MCF 10A (cell line): ENCODE data around the gene NELFCD. TPM values are rescaled to one million over a fixed set of nuclear protein-coding genes. Genes with fewer than 3 reads are reported as not detected.
A peak's percentile ranks its signal among the peaks of the same experiment; 100 is the strongest.

Experiments
- BruUV-seq: library from RNA; stranded (reverse); fragments of 400-500 nt; replicated peaks from 2 replicates; lab custom pipeline; 2021; lab: Mats Ljungman, UMichigan
- CTCF ChIA-PET: fragments of 300-600 bp; sonication (Branson Sonifier 250); formaldehyde crosslinking; extraction: SDS; loops from one replicate; lab custom pipeline; 2021; ENCODE audit warnings: antibody characterized with exemption, inconsistent platforms; lab: Yijun Ruan, JAX
- POLR2A ChIA-PET: fragments of 300-600, 350-650 bp; sonication (Branson Sonifier 250); formaldehyde crosslinking; extraction: SDS; loops from one replicate; lab custom pipeline; 2020; ENCODE audit warnings: antibody characterized with exemption, inconsistent platforms; lab: Yijun Ruan, JAX
- DNase-seq: peaks from one replicate; pipeline ENCODE4 v3.0.0-alpha.2; 2018; ENCODE audit not compliant: unreplicated experiment
- H3K27ac Mint-ChIP-seq: one replicate; pipeline ENCODE4 v1.8.0; 2022; ENCODE audit warnings: mild to moderate bottlenecking, low read depth, mixed read lengths; ENCODE audit not compliant: unreplicated experiment
- H3K27me3 Mint-ChIP-seq: one replicate; pipeline ENCODE4 v1.8.0; 2022; ENCODE audit warnings: mixed read lengths; ENCODE audit not compliant: insufficient read depth, unreplicated experiment
- H3K36me3 Mint-ChIP-seq: one replicate; pipeline ENCODE4 v1.8.0; 2022; ENCODE audit warnings: mild to moderate bottlenecking, moderate library complexity, mixed read lengths; ENCODE audit not compliant: insufficient read depth, unreplicated experiment
- H3K4me1 Mint-ChIP-seq: one replicate; pipeline ENCODE4 v1.8.0; 2022; ENCODE audit warnings: mixed read lengths; ENCODE audit not compliant: insufficient read depth, unreplicated experiment
- H3K4me3 Mint-ChIP-seq: one replicate; pipeline ENCODE4 v1.8.0; 2022; ENCODE audit warnings: mild to moderate bottlenecking, moderate library complexity, mixed read lengths; ENCODE audit not compliant: unreplicated experiment
- H3K9me3 Mint-ChIP-seq: one replicate; pipeline ENCODE4 v1.8.0; 2022; ENCODE audit warnings: mixed read lengths; ENCODE audit not compliant: unreplicated experiment
- CTCF ChIP-seq: fragments of 200-600 bp; IDR thresholded peaks from one replicate; pipeline ENCODE4 v1.8.0; 2022; ENCODE audit warnings: antibody characterized with exemption, mild to moderate bottlenecking; ENCODE audit not compliant: unreplicated experiment
- intact Hi-C: fragments of 100-400 bp; cut with micrococcal nuclease; formaldehyde crosslinking; loops from 2 replicates; pipeline ENCODE4 v1.14.1; 2022
- total RNA-seq: library from RNA; stranded (reverse); gene quantifications from 2 replicates; pipeline ENCODE4 v1.2.3, GENCODE V29; 2022

The NELFCD gene
- total RNA-seq, 1 experiment from 2014 or later: 79.8 TPM

- no peak overlapping the region for H3K4me3 Mint-ChIP-seq
- no TSS peak for BruUV-seq
These were observed 35.9 kb downstream of the NELFCD start for GRCh38 chr20:59016795-59017492.

DNA sequence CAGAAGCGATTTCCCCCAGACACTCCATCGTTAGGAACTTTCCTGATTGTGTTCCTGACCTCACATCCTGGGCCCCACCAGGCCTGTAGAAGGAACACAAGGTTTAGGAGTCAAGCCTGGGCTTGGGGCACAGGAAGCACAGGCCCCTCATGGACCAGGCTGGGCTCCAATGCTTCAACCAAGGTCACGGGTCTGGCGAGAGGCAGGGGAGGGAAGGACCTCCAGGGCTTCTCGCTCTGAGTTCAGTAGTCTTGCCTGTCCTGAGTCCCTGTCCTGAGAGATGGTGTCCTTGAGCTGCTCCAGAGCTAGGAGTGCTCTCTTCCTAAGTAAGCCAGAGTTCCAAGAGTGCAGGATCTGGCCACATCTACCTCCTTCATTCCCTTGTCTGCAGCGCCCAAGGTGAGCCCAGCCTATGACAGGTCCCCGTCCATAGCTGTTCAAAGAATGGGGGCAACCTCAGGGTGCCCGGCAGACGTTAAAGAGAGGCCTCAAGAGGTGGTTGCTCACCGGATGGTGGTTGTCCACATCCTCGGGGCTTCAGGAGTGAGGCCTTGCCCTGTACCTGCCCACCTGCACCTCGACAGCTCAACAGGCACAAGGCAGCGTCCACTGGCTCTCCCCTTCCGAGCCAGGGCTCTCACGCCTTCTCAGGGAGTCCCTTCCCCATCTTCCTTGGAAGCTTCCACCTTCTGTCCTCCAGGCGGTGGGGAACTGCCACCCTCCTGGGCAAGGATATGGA lies 36.6 kb downstream of the NELFCD start:
- Mint-ChIP-seq H3K4me1 (peaks cover 29% of the 10 kb centered on the region), H3K4me3 (no peak overlapping the region), H3K36me3 (peaks cover 7% of the 10 kb centered on the region), H3K9me3 (no peaks in the 10 kb centered on the region), H3K27me3 (no peaks in the 10 kb centered on the region), H3K27ac (no peak overlapping the region)
- BruUV-seq: no TSS peak
- ChIA-PET CTCF (interaction anchor here (0.7 to 1.4 kb wide), 4 partner anchors 9 to 437 kb away, joined by 3 to 5 read pairs (median 4); partner anchors contain the start of gene ATP5F1E), POLR2A (interaction anchor here (0.6 to 6.5 kb wide), 4 partner anchors 9 to 129 kb away, joined by 3 to 70 read pairs (median 4); partner anchors contain the start of gene ATP5F1E)
- intact Hi-C loops: no loop called here
- TF ChIP-seq CTCF: no peak
- DNase-seq: no peak

More at GRCh38 chr20:59016795-59017492, 35.9 kb downstream of the NELFCD start:
- Mint-ChIP-seq H3K27ac (peak overlapping the region; percentile 75), H3K4me1 (peaks cover 29% of the 10 kb centered on the region), H3K9me3 (no peaks in the 10 kb centered on the region), H3K36me3 (peaks cover under 1% of the 10 kb centered on the region), H3K27me3 (no peaks in the 10 kb centered on the region)
- ChIA-PET POLR2A (interaction anchor here (1.1 to 6.5 kb wide), 3 partner anchors 10 to 128 kb away, joined by 3 to 70 read pairs (median 4); partner anchors contain the start of gene ATP5F1E), CTCF (interaction anchor here (1.4 kb wide), 1 partner anchor 8 kb away, joined by 3 read pairs; no protein-coding TSS in a partner anchor)
- intact Hi-C loops: no loop called here
- no peak for TF ChIP-seq CTCF
- no peak for DNase-seq

GRCh38 chr20:59018817-59019216 lies 37.8 kb downstream of the NELFCD start:
- no peak for DNase-seq
- H3K27me3 Mint-ChIP-seq: no peaks in the 10 kb centered on the region
- peaks cover 29% of the 10 kb centered on the region for H3K4me1 Mint-ChIP-seq
- no peak overlapping the region for H3K4me3 Mint-ChIP-seq
- TF ChIP-seq CTCF: no peak
- no TSS peak for BruUV-seq
- ChIA-PET POLR2A (interaction anchor here (0.7 to 6.5 kb wide), 4 partner anchors 8 to 1058 kb away, joined by 3 to 70 read pairs (median 13); partner anchors contain the start of gene ATP5F1E), CTCF (interaction anchor here (0.6 to 1.0 kb wide), 3 partner anchors 12 to 47 kb away, joined by 3 to 5 read pairs (median 4); partner anchors contain the start of gene ATP5F1E)
- intact Hi-C loops: no loop called here
- H3K9me3 Mint-ChIP-seq: no peaks in the 10 kb centered on the region
- no peak overlapping the region for H3K27ac Mint-ChIP-seq
- H3K36me3 Mint-ChIP-seq: peaks cover 19% of the 10 kb centered on the region
